GM18502 (cell line): Measurements from ENCODE around the gene SULT1A1.
A peak's percentile ranks its signal among the peaks of the same experiment; 100 is the strongest.
"Not testable (repeated sequence)": the region's sequence is repeated elsewhere in the genome, so short reads cannot be mapped to it uniquely, and the experiment has no call there.

Experiments used
- ATAC-seq: cut with Tn5 transposase; IDR thresholded peaks from one replicate; pipeline ENCODE4 v1.9.1; 2021; ENCODE audit warnings: mild to moderate bottlenecking; ENCODE audit not compliant: unreplicated experiment, poor library complexity

The SULT1A1 gene

DNA sequence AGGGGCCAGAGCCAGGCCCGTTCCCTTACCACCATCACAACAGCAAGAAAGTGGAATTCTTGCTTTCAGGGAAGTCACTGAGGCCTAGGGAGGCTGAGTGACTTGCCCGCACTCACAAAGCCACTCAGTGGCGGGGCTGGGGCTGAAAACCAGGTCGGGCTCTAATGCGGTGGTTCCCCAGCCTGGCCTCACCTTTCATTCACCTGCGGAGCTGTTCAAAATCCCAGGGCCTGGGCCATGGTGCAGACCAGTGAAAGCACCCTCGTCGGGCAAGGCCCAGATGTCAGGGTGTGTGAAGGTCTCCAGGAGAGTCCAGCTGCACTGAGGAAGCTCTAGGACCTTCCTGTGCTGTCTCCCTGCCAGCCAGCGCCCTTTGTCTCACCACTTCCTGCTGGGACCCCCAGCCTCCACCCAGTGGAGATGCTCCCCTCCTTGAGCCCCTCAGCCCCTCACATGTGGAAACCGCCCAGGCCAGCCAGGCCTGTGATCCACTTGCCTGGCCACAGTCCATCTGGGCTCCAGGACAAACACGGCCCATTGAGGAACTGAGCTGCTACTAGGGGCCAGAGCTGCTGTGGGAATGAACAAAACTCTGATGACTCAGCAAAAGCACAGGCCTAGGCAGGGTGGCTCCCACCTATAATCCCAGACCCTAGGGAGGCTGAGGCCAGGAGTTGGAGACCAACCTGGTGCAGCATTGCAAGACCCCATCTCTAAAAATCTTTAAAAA, 812 bp downstream of the SULT1A1 start:
- not testable (repeated sequence) for ATAC-seq

DNA sequence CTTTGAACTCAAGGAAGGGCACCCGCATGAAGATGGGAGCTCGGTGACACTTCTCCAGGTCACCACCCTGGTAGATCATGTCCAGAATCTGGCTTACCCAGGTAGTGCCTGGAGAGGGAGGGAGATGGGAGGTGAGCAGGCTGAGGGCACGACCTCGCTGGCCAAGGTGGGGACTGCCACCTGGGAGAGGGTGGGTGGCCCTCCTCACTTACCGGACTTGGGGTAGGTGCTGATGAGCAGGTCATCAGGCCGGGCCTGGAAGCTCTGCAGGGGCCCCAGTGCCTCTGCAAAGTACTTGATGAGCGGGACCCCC, 1.4 kb downstream of the SULT1A1 start:
- not testable (repeated sequence) for ATAC-seq

DNA sequence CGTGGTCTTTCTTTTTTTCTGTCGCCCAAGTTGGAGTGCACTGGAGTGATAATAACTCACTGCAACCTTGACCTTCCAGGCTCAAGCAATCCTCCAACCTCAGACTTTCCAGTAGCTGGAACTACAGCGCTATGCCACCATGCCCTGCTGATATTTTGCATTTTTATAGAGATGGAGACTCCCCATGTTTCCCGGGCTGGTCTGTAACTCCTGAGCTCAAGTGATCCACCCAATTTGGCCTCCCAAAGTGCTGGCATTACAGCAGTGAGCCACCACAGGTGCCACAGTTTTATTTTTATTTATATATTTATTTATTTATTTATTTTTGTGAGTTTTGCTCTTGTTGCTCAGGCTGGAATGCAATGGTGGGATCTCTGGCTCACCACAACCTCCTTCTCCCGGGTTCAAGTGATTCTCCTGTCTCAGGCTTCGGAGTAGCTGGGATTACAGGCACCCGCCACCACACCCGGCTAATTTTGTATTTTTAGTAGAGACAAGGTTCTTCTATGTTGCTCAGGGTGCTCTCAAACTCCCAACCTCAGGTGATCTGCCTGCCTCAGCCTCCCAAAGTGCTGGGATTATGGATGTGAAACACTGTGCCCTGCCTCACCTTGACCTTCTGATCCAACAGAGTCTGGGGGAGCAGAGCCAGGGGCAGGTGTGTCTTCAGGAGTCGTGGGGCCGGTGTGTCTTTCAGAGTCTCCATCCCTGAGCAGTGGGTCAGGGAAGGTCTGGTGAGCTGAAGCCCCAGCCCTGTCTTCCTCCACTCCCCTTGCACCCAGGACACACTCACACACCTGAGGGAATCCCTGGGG, 2.0 kb downstream of the SULT1A1 start:
- not testable (repeated sequence) for ATAC-seq

DNA sequence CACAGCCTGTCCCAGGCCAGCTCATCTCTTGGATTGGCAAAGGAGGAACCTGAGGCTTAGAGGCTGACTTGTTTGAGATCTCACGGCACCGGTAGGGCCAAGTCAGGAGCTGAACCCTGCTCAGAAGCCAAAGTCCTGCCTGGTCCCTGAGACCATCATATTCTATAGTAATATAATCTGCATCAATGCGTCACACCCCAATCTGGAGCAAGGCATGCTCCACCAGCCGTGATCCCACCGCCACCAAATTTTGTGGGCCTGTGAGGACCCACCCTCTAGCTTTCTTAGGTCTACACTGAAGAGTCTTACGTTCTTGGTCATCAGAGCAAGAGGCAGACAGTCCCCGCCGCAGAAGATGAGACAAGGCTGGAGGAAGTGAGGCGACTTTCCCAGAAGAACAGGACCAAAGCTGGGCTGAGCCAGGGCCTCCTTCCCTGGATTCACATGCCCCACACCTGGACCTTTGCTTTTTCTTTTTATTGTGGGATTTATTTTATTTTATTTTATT, 2.7 kb downstream of the SULT1A1 start:
- ATAC-seq, result no peak

DNA sequence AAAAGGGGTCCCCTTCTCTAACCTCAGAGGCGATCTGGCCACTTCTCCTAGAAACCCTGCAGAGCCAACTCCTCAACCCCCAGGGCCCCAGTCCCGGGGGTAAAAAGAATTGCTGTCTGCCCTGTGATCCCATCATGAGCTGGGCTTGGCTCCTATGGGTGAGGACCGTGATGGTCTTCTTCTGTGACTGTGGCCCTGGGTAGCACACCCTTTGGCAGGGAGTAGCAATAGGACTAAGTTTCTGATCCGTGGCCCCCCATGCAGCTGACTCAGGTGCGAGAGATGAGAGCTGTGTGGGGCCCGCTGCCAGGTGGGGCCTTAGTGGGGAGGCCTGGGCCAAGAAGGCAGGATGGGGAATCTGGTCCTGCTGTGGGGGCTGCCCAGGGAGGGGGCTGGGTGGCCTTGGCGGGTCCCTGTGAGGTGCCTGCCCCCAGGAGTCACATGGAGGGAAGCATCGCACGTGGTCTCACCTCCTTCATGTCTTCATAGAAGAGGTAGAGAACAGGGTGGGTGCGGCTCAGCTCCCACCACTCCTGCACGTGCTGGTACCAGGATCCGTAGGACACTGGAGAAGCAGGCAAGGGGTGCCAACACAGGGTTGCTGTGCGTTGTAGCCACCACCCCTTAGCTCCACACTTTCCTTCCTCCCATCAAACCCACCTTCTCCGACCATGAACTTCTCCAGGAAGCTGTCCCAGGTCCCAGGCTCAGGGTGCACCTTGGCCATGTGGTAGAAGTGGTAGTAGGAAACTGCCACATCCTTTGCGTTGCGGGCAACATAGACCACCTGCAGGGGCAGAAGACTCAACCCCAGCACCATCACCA, 3.3 kb downstream of the SULT1A1 start:
- ATAC-seq, result no peak

DNA sequence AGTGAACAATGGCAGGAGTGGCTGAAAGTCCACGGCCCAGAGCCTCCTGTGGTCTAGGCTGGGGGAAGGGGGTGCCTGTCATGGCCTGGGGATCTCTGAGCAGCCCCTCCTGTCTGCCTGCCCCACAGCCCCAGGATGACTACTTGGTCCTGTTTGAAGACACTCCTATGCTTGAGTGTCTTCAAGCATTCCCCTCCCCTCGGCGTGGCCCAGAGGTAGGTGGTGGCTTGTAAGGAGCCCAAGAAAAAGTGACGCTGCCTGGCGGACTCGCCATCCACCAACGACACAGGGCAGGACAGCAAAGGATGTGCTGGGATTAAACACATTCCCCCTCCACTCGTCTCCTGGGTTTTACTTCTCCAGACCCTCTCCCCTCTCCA, 5.7 kb downstream of the SULT1A1 start:
- no peak for ATAC-seq

DNA sequence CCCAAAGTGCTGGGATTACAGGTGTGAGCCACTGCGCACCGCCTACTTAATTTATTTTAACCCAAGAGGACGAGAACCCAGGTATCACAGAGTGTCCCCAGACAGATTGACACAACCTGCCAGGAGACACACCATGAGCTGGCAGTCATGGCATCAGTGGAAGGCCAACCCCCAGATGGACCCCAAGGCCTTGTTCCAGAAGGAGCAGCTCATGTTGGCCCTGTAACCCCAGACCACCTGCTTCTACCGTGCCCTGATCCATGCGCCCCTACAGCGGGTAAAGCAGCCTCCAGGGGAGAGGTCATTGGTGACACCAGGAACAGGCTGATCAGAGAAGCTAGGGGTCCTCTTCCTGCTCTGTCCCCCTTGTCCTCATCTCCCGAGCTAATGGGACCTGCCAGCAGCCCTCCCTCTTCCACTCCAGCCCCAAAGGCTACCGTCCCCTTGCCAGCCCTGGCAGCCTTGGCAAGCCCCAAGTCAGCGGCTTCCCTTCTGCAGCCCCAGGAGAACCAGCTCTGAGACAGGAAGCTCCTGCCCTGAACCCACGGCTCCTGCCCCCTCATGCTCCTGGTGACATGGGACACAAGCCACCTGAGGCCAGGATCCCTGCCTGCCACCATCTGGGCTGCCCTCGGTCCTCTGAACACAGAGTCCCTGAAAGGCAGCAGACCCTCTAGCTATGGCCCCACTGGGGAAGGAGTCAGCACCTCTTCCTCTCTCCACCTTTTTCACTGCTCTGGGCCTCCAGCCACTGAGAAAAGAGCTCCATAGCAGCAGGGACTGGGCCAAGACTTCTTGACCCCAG, 6.3 kb downstream of the SULT1A1 start:
- no peak for ATAC-seq

DNA sequence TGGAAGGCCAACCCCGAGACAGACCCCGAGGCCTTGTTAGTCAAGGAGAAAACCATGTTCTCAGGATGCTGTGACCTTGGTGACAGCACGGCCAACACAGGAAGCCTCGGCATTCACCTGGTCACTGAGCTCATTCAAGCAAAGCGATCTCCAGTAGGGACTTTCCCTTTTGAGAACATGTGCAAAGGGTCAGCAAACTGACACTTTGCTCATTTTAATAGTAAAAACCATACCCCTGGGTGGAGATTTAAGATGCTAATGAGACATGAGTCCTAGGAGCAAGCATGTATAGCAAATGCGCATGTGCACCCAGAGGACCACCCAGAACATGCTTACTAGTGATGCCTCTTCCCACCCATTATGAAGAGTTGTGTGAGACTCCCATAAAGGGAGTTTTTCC, 7.3 kb downstream of the SULT1A1 start:
- no peak for ATAC-seq

DNA sequence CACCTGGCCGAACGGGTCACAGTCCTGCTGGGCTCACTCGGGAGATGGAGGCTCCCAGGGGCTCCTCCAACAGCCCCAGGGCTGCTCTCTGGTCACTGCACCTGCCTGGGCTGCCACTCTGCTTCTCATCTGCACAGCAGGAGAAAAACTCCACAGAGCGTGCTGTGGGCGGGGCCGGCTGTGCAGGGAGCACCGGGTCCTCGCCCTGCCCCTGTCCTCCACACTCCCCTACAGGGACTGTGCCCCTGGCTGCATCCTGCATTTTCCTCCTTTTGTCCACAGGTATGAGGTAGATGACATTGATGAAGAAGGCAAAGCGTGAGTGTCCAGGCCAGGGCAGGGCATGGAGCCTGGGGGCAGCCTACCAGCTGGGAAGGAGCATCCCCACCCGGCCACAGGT, 7.8 kb downstream of the SULT1A1 start:
- ATAC-seq, result not testable (repeated sequence)

DNA sequence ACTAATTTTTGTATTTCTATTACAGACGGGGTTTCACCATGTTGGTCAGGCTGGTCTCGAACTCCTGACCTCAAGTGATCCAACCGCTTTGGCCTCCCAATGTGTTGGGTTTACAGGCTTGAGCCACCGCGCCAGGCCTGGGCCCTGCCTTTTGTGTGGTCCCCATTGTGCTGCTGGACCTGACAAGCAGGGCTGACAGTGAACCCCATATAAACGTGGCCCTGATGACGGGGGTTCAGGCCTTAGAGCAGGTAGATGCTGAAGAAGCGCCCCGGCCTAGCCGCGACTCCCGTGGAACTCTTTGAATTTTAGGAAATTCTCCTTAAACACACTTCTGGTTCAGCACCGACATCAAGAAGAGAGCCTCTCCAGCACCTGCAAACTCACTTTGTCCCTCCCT, 8.3 kb downstream of the SULT1A1 start:
- ATAC-seq, result not testable (repeated sequence)

DNA sequence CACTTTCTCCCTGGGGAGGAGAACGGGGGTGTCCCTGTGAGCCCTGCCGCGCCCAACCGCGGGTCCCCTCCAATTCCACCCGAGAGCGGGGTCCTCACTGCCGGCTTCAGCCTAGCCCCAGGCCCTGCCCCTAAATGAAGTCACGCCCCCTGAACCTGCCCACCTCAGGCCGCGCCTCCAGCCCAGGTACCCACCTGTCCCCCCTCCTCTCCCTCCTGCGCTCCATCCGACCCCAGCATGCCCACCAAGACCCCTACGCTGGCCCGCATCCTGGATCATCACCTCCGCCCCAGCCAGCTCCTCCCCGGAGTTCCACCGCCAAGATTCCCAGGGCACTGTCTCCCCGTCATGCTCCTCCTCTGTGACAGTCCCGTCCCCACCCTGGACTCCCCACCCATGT, 8.9 kb downstream of the SULT1A1 start:
- ATAC-seq, result not testable (repeated sequence)

DNA sequence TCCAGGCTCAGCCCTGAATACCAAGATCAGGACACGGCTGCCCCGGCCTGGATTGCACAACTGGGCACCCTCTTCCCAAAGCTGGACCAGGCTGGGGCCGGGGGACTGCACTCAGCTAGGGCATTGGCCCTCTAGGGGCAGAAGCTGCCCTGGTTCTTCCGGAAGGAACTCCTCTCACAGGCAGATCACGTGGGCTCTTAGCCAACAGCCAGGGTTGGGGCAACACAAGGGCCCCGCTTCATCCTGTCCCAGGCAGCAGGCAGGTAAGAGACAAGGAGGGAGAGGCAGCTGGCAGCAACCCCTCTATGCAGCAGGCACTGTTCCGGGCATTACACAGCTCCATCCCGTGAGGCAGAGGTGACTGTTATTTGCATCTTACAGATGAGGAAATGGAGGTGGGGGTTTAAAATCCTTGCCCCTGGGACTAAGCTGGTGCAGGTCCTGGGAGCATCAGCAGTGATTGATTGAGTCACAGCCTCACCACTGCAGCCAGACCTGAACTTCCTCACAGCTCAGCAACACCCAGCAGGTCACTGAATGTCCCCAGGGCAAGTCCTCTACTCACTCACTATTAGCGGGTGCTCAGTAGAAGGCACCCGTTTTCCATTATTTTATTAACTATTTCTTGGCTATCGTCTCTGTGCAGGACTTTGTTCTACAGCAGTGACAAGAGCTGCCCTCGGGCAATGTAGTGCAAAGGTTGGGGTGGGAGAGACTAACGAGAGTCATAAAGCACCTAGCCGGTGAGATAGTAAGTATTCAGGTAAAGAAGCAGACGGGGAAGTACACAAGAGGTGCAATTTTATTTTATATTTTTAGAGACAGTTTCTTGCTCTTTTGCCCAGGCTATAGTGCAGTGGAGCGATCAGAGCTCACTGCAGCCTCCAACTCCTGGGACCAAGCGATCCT, 10.2 kb downstream of the SULT1A1 start:
- ATAC-seq, result peak; percentile 60

DNA sequence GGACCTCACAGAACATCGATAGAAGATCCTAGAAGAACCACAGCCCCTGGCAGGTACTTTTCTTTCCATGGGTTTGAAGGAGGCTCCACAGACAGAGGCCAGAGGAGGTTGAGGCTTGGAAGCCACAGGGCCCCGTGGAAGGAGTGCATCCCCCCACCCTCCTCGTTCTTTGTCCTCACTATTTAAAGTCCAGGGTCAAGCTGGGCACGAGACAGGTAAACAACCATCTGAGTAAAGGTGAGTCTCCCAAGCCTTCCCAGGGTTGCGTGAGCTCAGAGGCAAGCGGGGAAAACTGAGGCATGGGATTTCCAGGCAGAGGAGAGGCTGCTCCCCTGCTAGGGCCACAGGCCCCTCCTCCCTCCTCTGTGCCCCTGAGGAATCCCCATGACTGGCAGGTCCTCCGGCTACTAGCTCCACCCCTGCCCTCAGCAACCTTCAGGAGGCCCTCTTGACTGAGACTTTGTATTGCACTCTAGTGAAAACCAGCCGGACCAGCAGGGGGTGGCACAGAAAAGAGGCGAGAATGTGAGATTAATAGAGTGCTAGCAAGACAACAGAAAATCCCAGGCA, 12.1 kb downstream of the SULT1A1 start:
- ATAC-seq, result no peak

DNA sequence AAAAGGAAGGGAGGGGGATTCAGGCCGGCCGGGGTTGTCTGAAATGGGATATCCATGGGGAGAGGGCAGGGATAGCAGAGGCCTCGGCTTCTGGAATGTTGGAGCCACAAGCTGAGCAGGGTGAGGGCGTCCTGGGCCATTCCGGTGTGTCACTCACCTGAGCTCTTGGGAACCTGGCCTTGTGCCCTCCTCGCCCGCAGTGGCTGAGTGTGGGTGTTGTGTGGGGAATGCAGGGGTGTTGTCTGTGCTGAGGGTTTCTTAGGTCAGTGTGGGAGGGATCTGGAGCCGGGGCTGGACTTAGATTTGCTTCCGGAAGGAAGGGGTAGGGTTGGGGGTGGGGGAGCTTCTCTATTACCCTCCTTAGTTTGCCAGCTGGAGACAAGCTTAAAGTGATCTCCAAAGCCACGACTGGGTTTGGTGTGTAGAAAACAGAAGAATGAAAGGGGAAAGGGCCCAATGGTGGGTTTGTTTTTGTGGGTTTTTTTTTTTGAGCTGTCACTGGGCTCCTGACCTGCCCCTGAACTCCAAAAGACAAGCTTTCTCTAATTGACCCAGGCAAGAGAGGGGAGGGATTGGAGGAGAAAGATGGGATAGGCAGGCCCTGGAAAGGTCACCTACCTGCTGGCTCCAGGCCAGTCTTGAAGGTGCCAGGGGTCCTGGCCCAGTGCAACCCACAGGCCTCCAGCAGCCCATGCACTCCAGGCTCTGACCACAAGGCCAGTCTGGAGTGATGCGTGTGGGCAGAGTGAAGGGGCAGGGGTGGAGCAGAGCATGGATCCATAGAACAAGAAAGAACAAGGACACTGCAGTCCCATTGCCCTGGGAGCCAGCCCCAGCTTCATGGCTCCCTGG, 12.8 kb downstream of the SULT1A1 start, which contains the start of gene SULT1A2:
Gene SULT1A2, minus strand, starts transcription at position 211 of the 852 bp plus-strand sequence. CDS start 1,120 bp downstream, outside the sequence.
- ATAC-seq, result no peak

DNA sequence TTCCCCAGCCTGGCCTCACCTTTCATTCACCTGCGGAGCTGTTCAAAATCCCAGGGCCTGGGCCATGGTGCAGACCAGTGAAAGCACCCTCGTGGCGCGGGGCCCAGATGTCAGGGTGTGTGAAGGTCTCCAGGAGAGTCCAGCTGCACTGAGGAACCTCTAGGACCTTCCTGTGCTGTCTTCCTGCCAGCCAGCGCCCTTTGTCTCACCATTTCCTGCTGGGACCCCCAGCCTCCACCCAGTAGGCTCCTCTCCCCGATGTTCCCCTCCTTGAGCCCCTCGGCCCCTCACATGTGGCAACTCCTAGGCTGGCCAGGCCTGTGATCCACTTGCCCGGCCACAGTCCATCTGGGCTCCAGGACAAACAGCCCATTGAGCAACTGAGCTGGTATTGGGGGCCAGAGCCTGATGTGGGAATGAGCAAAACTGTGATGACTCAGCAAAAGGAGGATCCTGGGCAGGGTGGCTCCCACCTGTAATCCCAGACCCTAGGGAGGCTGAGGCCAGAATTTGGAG, 13.7 kb downstream of the SULT1A1 start:
- ATAC-seq, result no peak

DNA sequence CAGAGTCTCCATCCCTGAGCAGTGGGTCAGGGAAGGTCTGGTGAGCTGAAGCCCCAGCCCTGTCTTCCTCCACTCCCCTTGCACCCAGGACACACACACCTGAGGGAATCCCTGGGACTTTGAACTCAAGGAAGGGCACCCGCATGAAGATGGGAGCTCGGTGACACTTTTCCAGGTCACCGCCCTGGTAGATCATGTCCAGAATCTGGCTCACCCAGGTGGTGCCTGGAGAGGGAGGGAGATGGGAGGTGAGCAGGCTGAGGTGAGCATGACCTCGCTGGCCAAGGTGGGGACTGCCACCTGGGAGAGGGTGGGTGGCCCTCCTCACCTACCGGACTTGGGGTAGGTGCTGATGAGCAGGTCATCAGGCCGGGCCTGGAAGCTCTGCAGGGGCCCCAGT, 14.4 kb downstream of the SULT1A1 start:
- ATAC-seq, result not testable (repeated sequence)

DNA sequence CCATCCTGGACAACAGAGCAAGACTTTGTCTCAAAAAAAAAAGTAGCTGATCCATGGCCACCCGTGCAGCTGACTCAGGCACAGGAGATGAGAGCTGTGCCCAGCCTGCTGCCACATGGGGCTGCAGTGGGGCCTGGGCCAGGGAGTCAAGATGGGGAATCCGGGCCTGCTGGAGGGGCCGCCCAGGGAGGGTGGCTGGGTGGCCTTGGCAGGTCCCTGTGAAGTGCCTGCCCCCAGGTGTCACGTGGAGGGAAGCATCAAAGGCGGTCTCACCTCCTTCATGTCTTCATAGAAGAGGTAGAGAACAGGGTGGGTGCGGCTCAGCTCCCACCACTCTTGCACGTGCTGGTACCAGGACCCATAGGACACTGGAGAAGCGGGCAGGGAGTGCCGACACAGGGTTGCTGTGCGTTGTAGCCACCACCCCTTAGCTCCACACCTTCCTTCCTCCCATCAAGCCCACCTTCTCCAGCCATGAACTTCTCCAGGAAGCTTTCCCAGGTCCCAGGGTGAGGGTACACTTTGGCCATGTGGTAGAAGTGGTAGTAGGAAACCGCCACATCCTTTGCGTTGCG, 16.8 kb downstream of the SULT1A1 start:
- ATAC-seq, result no peak
